Central memory CD8-positive, alpha-beta T cell (primary cell): Measurements from ENCODE around the gene SGF29.
"Not testable (repeated sequence)": the region's sequence is repeated elsewhere in the genome, so short reads cannot be mapped to it uniquely, and the experiment has no call there.

ENCODE experiments used
- ATAC-seq: fragments of 150-1000 bp; cut with Tn5 transposase; replicated peaks from 2 replicates; pipeline ENCODE4 v1.10.0; 2022; ENCODE audit warnings: mild to moderate bottlenecking, moderate FRiP score, moderate number of reproducible peaks; ENCODE audit not compliant: poor library complexity, severe bottlenecking; ENCODE audit errors: extremely low read depth
- DNase-seq, 2 donors: peaks; one replicate each; pipeline ENCODE4 v3.0.0; 2021; ENCODE audit warnings: low spot score in 2 of 2
- H3K27ac Mint-ChIP-seq: one replicate; pipeline ENCODE4 v1.8.0; 2022; ENCODE audit warnings: low read depth, mild to moderate bottlenecking, moderate library complexity, mixed read lengths
- H3K27me3 Mint-ChIP-seq: one replicate; pipeline ENCODE4 v1.8.0; 2022; ENCODE audit warnings: mixed read lengths
- H3K36me3 Mint-ChIP-seq: one replicate; pipeline ENCODE4 v1.8.0; 2022; ENCODE audit warnings: mild to moderate bottlenecking, moderate library complexity, mixed read lengths; ENCODE audit not compliant: insufficient read depth
- H3K4me1 Mint-ChIP-seq: one replicate; pipeline ENCODE4 v1.8.0; 2022; ENCODE audit warnings: mixed read lengths
- H3K4me3 Mint-ChIP-seq: one replicate; pipeline ENCODE4 v1.8.0; 2022; ENCODE audit warnings: mild to moderate bottlenecking, moderate library complexity, mixed read lengths
- H3K9me3 Mint-ChIP-seq: one replicate; pipeline ENCODE4 v1.8.0; 2022; ENCODE audit warnings: mixed read lengths

The SGF29 gene

DNA sequence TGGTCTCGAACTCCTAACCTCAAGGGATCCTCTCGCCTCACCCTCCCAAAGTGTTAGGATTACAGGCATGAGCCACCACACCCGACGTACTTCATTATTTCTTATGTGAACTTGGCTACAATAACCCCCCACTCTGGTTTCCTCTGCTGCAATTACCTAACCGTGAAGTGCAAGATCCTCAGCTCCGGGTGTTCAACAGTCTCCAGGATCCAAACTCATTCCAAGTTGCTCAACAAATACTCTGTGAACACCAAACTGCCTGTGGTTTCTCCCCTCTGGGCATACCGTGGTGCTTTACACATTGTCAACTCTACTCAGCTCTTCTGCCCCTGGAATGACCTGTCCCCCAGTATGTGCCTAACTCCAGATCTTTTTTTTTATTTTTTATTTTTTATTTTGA lies 62.9 kb downstream of the SGF29 start:
- ATAC-seq (no peak), DNase-seq (no peak)
- H3K27me3 Mint-ChIP-seq: no peaks in the 10 kb centered on the region
- H3K4me1 Mint-ChIP-seq: peaks cover 4% of the 10 kb centered on the region
- peaks cover 16% of the 10 kb centered on the region for H3K36me3 Mint-ChIP-seq
- H3K9me3 Mint-ChIP-seq: no peaks in the 10 kb centered on the region
- H3K4me3 Mint-ChIP-seq: no peak overlapping the region
- H3K27ac Mint-ChIP-seq: peak overlapping the region; percentile 51

DNA sequence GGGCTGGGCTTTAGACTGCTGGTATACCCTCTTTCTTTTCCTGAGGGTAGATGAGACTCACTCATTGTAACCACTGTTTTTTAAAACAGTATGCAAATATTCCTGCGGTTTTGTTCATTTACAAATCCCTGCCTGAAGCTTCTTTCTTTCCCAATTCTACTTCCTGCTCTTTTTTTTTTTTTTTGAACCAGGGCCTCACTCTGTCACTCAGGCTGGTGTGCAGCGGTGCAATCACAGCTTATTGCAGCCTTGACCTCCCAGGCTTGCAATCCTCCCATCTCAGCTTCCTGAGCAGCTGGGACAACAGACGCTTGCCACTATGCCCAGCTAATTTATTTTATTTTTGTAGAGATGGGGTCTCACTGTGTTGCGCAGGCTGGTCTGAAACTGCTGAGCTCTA lies 64.2 kb downstream of the SGF29 start:
- H3K27me3 Mint-ChIP-seq: no peaks in the 10 kb centered on the region
- ATAC-seq (no peak), DNase-seq (no peak)
- H3K4me1 Mint-ChIP-seq: peaks cover 16% of the 10 kb centered on the region
- no peak overlapping the region for H3K4me3 Mint-ChIP-seq
- H3K27ac Mint-ChIP-seq: no peak overlapping the region
- no peaks in the 10 kb centered on the region for H3K9me3 Mint-ChIP-seq
- H3K36me3 Mint-ChIP-seq: peaks cover 20% of the 10 kb centered on the region

DNA sequence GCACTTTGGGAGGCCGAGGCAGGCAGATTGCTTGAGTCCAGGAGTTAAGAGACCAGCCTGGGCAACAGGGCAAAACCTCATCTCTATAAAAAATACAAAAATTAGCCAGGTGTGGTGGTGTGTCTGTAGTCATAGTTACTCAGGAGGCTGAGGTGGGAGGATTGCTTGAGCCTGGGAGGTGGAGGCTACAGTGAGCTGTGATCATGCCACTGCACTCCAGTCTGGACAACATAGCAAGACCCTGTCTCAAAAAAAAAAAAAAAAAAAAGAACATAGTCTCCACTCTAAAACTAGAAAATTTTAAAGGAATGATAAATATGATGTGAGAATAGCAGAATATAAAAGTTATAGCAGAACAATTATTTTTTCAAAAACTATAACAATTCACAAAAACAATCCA lies 66.6 kb downstream of the SGF29 start:
- DNase-seq, ATAC-seq, H3K4me3 Mint-ChIP-seq, H3K9me3 Mint-ChIP-seq, H3K27ac Mint-ChIP-seq, H3K27me3 Mint-ChIP-seq: not testable (repeated sequence)
- H3K4me1 Mint-ChIP-seq: peaks cover 28% of the 10 kb centered on the region
- peaks cover 20% of the 10 kb centered on the region for H3K36me3 Mint-ChIP-seq

DNA sequence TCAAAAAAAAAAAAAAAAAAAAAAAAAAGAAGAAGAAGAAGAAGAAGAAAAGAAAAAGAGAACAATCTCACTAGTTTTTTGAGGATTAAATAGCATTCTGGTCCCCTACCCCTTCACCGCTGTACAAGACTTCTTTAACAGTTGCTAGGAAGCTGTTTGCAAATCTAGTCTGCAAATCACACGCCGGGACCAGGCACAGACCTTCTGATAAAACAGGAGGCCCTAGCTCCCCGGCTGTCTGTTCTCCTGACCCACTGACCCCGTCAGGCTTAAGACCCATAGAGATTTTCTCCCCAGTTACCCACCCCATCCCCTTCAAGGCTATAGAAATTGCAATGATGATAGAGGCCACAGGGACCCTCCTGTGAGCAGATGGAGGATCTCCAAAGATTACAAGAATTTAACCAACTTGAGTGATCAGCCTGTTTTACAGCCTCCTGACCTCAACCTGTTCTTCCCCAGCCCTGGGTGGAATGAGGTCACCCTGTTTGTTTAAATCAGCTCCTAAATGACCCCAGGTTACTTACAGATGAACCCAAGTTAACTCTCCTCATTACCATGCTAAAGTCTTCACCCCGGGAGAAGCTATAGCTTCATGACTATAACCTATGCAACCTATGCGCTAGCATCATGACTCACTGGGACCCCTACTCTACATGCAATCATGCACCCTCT lies 67.9 kb downstream of the SGF29 start:
- Mint-ChIP-seq H3K9me3 (no peaks in the 10 kb centered on the region), H3K36me3 (peaks cover 20% of the 10 kb centered on the region), H3K4me3 (peak overlapping the region; percentile 78), H3K27me3 (no peaks in the 10 kb centered on the region), H3K27ac (peak overlapping the region; percentile 30), H3K4me1 (peaks cover 28% of the 10 kb centered on the region)
- DNase-seq: no peak
- ATAC-seq: no peak

DNA sequence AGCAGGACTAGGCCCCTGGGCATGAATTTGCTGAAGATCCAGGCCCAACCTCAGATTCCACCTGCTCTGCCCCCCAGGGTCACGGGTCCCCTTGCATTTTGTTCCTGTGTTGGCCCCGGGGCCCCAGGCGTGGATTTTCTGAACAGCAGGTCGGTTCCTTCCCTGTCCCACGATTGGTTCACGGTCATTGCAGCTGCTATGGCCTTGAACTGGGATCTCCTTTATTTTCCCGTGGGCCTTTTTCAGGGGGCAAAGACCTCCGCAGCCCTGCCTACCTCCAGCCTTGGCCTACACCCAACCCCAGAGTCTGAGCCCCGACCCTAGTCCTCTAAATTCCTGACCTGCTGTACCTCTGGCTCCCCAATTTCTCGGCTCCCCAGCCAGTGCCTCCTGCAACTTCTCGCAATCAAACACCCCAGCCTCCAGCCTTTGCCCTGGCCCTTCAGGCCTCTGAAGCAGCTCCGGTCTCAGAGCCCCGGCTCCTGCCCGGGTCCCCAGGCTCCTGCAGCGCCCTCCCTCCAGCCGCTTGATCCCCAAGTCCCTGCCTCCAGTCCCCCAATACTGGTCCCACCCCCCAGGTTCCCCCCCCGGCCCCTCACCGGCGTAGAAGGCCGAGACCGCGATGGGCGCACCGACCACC lies 68.9 kb downstream of the SGF29 start:
- H3K4me3 Mint-ChIP-seq: peak overlapping the region; percentile 78
- not testable (repeated sequence) for DNase-seq, H3K9me3 Mint-ChIP-seq, H3K27me3 Mint-ChIP-seq
- H3K36me3 Mint-ChIP-seq: peaks cover 15% of the 10 kb centered on the region
- H3K27ac Mint-ChIP-seq: peak overlapping the region; percentile 30
- ATAC-seq: peak; percentile 9
- H3K4me1 Mint-ChIP-seq: peaks cover 28% of the 10 kb centered on the region

DNA sequence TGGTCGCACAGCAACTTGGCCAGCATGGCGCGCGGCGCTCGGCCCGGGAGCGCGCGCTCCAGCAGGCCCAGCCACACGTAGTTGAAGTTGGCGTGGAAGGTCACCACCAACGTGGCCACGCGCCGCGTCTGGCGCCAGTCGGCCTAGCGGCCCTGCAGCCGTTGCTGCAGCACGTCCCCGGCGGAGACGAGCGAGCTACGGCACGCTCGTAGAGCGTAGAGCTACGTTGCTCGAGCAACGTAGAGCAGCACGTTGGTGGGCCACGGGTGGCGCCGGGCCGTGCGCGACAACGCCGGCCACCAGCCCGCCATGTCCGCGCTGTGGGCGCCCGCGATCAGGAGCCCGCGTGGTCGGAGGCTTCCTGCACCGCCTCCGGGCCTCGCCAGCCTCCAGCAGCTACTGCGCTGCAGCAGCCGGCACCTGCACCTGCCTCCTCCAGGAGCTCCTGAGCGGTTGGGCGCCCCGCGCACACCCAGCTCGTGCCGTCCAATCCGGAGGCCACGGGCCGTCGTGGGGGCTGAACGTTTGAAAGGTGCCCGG lies 69.5 kb downstream of the SGF29 start:
- Mint-ChIP-seq H3K36me3 (peaks cover 12% of the 10 kb centered on the region), H3K27ac (peak overlapping the region; percentile 30), H3K27me3 (no peaks in the 10 kb centered on the region), H3K4me3 (peak overlapping the region; percentile 78), H3K9me3 (no peaks in the 10 kb centered on the region), H3K4me1 (peaks cover 28% of the 10 kb centered on the region)
- DNase-seq (peak; percentile 44 to 54), ATAC-seq (peak; percentile 93)

DNA sequence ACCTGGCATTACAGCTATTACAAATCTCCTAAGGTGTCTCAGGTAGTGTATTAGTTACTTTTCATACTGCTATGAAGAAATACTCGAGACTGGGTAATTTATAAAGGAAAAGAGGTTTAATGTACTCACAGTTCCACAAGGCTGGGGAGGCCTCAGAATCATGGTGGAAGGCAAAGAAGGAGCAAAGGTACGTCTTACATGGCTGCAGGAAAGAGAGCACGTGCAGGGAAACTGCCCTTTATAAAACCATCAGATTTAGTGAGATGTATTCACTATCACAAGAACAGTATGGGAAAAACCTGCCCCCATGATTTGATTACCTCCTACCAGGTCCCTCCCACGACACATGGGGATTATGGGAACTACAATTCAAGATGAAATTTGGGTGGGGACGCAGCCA lies 77.2 kb downstream of the SGF29 start:
- not testable (repeated sequence) for H3K9me3 Mint-ChIP-seq, ATAC-seq, DNase-seq, H3K4me3 Mint-ChIP-seq, H3K4me1 Mint-ChIP-seq, H3K27me3 Mint-ChIP-seq, H3K27ac Mint-ChIP-seq, H3K36me3 Mint-ChIP-seq

DNA sequence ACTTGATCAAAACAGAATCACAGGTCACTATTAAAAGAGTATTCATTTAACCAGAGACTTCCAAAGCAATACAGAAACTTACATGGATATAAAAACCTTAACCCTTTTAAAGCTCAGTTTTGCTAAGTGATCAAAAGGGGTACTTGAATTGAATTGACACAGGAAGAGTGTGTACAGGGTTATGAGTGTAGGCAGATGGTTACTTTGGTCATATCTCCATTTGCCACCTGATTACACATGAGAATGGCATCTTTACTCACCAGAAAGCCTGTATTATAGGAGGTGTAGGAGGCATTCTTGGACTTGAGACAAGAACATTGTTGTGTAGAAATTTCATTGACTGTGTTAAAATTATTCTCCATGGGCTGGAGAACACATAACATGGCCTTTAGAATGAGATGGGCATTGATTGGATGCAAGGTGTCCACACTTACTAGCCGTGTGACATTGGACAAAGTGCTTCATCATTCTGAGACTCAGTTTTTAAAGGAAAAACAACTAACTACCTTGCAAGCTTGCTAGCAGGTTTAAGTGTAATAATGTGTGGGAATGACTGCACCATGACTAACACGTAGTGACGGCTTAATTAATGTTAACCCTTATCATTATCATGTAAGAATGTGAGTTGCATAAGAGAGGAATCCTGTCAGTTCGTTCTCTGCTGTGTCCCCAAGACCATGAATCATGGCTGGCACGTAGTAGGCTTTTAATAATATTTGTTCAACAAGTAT lies 82.5 kb downstream of the SGF29 start:
- not testable (repeated sequence) for H3K36me3 Mint-ChIP-seq, DNase-seq, ATAC-seq, H3K27me3 Mint-ChIP-seq, H3K27ac Mint-ChIP-seq, H3K9me3 Mint-ChIP-seq, H3K4me1 Mint-ChIP-seq, H3K4me3 Mint-ChIP-seq

DNA sequence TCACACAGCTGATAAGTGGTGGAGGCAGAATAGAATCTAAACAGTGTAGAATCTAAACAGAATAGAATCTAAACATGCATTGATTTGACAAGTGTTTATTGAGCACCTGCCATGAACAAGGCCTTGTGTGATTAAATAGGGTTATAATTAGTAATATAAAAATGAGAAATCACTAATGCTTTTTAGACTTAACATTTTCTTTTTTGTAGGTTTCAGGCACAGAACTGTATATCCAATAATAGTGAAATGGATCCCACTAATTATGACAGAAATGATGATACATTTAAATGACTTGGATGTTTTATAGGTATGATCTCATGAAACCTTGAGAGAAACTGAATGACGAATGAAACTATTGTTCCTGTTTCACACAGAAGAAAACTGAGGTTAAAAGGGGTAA lies 84.0 kb downstream of the SGF29 start, which contains the start of gene NPIPB8:
TSS of gene NPIPB8 (plus strand) at position 301 of the 400 bp plus-strand sequence. CDS start 296 bp downstream, outside the sequence.
- DNase-seq, ATAC-seq: not testable (repeated sequence)

DNA sequence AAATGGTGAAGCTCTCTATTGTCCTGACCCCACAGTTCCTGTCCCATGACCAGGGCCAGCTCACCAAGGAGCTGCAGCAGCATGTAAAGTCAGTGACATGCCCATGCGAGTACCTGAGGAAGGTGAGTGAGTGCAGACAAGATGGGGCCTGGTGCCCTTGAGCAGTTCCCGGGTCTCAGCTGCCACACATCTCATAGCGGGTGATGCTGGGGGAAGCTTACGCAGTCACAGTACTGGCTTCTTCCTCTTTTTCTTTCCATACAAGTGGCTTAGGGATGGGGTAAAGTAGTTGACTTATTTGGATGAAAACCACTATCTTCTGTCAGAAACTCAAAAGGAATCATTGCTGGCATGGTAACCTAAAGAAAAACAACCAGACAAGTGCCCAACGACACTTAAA lies 84.6 kb downstream of the SGF29 start:
- H3K4me1 Mint-ChIP-seq, ATAC-seq, DNase-seq, H3K27me3 Mint-ChIP-seq, H3K36me3 Mint-ChIP-seq, H3K9me3 Mint-ChIP-seq, H3K4me3 Mint-ChIP-seq, H3K27ac Mint-ChIP-seq: not testable (repeated sequence)

More for the DNA sequence above, 84.0 kb downstream of the SGF29 start, which contains the start of gene NPIPB8:
- not testable (repeated sequence) for H3K36me3 Mint-ChIP-seq, H3K27ac Mint-ChIP-seq, H3K4me1 Mint-ChIP-seq, H3K9me3 Mint-ChIP-seq, H3K27me3 Mint-ChIP-seq, H3K4me3 Mint-ChIP-seq

DNA sequence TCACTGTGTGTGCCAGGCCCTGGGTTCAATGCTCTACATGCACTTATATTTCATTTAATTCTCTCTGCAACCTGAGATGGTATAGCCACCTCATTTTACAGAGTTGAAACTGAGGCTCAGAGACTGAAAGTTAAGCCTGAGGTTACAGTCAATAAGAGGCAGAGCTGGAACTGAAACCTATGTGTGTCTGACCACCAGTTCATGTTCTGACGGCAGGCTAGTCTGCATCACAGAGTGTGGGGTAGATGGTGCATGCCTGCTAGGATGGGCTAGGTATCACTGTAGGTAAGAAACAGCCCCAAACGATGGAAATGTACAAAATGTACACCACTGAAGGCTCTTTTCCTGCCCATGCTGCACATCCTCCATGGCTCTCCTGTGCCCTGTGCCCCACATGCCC lies 86.2 kb downstream of the SGF29 start:
- H3K27me3 Mint-ChIP-seq, H3K4me1 Mint-ChIP-seq, H3K36me3 Mint-ChIP-seq, DNase-seq, H3K4me3 Mint-ChIP-seq, H3K9me3 Mint-ChIP-seq, ATAC-seq, H3K27ac Mint-ChIP-seq: not testable (repeated sequence)
